GM19328 (cell line): Measurements from ENCODE around the gene GUCA1A.
"Not testable (repeated sequence)": the region's sequence is repeated elsewhere in the genome, so short reads cannot be mapped to it uniquely, and the experiment has no call there.

Experiments used
- ATAC-seq: cut with Tn5 transposase; IDR thresholded peaks from one replicate; pipeline ENCODE4 v1.9.1; 2021; ENCODE audit warnings: mild to moderate bottlenecking, moderate library complexity; ENCODE audit not compliant: unreplicated experiment

Gene GUCA1A

DNA sequence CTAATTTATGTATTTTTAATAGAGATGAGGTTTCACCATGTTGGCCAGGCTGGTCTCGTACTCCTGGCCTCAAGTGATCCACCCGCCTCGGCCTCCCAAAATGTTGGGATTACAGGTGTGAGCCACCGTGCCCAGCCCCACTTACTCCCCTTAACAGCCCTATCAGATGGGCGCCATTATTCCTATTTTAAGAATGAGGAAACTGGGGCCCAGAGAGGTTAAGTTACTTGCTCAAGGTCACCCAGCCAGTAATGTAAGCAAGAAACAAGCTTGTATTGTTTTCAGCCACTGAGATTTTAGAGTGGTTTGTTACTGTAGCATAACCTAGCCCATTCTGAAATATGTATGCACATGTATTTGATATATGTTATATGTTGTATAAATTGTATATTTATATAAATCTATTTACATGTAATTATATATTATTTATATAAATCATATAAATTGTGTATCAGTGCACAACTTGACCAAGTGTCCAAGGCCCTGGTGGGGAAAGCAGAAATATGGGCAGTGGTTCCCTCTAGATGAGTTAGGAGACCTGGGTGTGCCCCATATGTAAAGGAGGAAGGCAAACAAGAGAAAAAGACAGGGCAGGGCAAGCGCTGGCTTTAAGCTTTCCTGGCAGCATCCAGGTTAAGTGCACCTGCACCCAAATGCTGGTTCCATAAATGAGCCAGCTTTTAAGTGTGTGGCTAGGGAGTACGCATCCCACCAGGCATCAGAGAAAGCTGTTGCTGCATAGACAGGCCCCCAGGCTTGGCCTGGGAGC lies 1.2 kb upstream of the GUCA1A start:
- no peak for ATAC-seq

DNA sequence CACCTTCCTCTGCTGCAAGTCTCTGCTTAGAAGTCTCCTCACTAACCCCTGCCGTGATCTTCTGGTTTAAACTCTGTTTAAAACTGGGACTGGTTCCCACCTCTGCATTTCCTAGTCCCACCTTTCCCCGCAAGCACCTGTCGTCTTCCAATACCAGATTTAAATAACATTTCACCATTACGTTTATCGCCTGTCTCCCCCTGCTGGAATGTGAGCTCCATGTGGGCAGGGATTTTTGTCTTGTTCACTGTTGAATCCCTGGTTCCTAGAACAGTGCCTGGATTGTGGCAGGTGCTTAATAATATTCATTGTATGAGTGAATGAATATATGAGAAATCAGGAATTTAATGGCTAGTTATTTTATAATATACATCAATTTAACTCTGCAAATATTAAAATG lies 2.7 kb downstream of the GUCA1A start:
- no peak for ATAC-seq

DNA sequence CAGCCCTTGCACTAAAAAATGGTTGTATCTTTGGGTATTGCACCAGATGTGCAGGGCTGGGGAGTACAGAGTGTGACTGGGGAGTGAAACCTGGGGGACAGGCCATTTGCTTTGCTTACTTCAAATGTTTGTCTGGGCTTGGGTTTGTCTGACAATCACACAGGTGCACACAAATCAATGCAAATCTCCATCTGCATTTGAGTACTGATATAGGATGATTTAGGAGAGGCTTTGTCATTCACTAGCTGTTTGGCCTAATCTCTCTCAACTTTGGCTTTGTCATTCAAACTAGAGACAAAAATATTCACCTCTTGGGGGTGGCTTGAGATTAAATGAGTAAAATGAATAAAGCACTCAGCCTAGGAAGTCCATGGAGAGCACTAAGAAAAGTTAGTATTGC lies 3.8 kb downstream of the GUCA1A start:
- ATAC-seq: no peak

DNA sequence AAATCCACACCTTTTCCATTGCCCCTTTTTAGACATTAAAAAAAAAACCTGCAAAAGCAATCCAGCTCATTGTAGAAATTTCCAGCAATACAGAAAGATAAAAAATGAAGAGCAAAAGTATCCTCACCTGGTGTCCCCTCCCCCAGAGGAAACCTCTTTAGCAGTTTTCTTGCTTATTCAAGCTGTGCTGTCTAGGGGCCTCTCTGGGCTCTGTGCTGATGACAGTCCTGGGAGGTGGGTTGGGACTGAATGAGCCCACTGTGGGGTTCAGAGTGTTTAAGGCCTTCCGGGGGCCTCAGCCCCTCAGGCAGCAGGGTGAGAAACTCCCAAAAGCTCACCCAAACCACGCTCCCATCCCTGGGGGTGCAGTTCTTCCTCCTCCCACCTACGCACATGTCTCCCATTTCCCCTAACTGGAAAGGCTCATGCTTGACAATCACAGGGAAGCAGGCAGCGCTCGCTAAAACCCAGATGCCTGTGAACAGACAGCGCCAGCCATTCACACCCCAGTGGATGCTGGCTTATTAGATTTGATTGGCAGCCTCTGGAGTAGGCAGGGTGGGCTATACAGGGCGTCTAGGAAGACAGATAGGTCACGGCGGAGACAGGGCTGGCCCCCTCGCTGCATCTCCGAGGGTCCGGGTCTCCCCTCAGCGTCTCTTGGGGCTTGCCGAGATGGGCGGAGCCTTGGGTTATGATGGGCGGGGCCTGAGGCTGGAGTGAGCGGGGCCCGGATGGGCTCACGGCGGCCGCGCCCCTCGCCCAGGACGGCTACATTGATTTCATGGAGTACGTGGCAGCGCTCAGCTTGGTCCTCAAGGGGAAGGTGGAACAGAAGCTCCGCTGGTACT lies 4.6 kb downstream of the GUCA1A start:
- ATAC-seq: no peak

DNA sequence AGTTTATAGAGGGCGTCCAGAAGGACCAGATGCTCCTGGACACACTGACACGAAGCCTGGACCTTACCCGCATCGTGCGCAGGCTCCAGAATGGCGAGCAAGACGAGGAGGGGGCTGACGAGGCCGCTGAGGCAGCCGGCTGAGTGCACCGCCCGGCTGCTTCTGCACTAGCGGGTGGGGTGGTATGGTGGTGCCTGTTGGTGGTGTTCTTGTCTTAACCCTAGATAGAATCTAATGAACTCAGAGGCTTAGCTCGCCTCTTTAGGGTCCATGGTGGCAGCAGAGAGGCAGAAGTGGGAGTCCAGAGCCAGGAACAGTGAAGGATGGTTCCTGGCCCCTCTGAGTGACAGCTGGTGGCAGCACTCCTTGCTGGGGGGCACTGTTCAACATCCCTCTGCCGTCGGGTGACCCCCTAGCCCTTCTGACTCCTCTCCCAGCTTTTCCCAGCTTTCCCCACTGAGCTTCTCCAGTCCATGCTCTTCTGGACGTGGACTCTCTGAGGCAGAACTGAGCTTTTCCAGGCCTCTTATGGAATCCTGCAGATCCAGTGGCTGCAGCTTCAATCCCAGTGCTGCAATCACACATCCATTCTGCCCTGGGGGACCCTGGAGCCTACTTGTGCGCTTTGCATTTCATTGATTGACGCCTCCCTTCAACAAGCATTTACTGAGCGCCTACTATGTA lies 6.2 kb downstream of the GUCA1A start:
- ATAC-seq: no peak

DNA sequence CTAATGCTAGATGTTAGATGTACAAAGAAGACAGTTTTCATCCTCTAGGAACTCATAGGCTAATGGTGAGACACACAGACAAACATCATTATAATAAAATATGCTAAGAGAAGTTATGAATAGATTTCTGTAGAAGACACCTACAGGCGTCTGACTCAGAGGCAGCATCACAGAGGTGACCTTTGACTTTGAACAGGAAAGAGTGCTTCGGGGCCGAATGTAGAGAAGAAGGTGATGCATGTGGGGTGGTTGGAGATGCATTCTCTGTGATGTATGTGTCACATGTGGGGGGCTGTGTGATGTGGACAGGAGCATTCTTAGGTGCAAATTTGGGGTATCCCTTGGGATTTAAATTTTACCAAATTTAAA lies 6.8 kb downstream of the GUCA1A start:
- ATAC-seq: no peak

DNA sequence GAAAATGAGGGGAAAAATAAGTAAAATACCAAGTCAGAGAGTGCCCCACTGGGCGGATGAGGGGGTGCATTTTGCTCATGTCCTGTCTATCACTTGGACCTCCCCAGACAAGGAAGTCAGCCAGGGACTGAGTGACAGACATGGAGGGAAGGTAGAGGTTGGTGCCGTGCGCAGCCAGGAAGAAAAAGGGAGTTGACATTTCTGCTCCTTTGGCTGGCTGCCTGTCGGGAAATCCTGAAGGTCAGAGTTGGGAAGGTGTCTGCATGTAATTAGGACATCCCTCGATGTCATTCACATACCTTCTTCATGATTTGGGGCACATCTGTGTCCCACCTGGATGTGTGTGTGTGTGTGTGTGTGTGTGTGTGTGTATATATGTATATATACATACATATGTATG lies 8.9 kb downstream of the GUCA1A start:
- no peak for ATAC-seq

DNA sequence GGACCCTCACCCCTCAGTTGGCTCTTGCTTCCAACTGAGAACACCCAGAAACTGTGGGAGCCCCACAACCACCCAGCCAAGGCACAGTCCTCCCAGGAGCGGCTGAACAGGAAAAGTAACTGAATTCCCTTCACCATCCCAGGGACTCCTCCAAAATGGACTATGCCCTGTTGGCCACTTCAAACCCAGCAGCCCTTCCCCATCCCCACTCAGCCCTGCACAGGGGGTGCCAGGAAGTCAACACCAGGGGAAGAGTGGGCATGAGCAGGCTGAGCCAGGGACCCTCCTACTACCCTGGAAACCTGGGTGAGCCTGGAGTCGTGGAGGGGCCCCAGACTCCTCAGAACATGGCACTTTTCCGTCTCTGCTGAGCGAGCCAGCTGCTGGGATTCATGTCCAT lies 11.3 kb downstream of the GUCA1A start:
- ATAC-seq: no peak

DNA sequence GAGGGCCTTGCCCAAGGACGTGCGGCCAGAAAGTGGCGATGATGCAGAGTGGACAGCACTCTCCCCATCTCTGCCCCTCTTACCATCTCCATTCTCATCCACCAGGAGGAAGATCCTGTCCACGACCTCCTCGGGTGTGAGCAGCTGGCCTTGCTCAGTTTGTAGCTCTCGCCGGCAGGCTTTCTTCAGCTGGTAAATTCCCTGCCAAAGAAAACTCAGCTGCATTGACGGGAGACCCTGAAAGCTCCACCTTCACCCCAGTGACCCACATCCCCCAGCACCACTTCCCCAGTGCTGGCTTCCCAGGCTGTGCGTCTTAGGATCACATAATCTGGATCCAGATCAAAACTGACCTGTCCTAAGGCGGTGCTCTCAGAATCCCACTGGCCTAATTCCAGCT lies 12.4 kb downstream of the GUCA1A start:
- no peak for ATAC-seq

DNA sequence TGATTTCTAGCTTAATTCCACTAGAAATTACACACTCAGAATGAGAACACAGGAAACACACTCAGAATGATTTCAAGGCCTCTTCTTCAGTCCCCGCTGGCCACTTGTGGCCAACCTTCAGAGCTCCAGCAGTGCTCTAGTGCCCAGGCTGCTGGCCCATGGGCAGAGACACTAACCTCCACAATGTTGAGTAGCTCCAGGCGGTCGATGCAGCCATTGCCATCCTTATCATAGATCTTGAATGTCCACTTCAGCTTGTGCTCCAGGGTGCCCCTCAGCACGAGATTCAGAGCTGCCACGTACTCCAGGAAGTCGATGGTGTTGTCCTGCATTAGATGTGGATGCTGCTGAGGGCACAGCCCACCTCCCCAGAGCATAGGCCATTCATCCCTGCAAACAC lies 15.2 kb downstream of the GUCA1A start:
- no peak for ATAC-seq

DNA sequence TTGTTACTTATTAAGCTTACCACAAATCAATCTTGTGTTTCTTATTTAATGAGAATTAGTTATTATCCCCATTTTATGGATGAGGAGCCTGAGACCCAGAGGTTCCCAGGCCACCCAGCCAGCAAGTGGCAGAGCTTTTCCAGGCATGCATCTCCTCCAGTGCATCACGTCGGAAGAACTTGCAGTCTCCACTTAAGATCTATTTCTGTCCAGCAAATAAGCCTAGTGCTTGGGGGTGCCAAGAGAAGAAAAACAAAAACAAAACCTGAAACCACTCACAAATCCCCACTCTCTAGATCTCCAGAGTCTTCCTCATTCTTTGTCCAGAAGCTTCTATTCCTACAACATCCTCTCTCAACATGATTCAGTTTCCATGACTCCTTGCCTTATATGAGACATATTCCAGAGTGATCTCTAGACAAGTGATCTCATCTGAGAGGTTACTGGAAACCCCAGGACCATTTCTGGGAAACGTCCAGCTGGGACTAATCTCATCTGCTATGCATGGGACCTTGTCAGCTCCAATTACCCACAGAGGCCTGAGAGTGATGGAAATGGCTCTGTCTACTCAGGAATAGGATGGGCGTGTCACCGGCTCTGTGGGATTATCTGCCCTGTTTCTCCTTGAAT lies 17.5 kb downstream of the GUCA1A start:
- no peak for ATAC-seq

DNA sequence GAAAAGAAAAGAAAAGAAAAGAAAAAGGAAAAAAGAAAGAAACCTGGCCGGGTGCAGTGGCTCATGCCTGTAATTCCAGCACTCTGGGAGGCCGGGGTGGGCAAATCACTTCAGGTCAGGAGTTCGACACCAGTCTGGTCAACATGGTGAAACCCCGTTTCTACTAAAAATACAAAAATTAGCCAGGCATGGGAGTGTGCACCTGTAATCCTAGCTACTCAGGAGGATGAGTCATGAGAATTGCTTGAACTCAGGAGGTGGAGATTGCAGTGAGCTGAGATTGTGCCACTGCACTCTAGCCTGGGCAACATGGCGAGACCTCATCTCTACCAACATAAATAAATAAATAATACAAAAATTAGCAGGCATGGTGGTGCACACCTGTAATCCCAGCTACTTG lies 19.2 kb downstream of the GUCA1A start:
- ATAC-seq: not testable (repeated sequence)

DNA sequence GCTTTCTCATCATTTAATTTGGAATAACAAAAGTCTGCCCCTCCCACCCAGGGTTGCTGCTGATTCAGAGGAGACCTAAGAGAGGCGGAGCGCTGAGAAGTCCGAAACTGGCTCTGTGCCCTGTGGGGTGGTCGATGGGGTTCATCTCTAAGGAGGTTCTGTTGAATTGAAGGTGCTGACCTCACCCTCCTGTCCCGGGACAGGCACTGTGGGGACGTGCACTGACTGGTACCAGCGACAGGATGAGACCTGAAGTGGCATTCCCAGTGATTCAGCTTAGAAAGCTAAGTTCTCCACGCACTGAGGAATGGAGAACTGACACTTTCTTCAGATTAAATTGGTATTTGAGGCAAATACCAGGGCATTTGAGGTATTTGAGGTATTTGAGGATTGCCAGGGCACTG lies 20.3 kb downstream of the GUCA1A start:
- ATAC-seq: no peak

DNA sequence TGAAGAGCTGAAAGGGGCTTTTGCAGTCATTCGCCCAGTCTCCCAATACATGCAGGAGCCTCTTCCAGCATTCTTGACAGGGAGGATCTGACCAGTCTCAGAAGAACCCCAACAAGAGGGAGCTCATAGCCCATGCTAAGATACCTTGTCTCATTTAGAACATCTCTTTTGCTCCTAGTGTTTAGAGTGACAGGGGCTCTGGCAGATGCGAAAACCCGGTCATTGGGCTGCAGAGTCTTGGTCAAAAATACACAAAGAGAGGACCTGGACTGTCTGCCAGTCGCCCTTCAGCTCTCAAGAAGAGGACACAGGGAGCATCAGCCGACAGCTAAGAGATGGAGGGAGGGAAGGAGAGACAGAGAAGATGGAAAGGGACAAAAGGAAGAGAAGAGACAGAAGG lies 20.9 kb downstream of the GUCA1A start:
- ATAC-seq: no peak

DNA sequence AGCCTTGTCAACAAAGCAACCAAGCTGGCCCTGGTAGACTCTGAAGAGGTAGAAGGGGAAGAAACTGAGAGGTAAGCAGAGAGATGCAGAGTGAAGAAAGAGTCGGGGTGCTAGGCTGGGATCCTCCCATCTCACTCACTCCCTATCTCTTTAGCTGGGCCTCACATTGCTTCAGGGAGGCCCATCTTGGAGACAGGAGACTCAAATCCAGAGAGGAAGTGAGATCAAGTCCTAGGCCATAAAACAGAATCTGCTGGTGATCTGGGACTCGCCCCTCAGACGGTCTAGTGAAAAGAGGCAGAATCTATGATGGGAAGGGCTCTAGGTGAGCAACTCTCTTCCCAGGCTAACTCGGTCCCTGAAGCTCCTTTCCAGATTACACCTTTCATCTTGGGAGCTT lies 22.3 kb downstream of the GUCA1A start:
- ATAC-seq: no peak

DNA sequence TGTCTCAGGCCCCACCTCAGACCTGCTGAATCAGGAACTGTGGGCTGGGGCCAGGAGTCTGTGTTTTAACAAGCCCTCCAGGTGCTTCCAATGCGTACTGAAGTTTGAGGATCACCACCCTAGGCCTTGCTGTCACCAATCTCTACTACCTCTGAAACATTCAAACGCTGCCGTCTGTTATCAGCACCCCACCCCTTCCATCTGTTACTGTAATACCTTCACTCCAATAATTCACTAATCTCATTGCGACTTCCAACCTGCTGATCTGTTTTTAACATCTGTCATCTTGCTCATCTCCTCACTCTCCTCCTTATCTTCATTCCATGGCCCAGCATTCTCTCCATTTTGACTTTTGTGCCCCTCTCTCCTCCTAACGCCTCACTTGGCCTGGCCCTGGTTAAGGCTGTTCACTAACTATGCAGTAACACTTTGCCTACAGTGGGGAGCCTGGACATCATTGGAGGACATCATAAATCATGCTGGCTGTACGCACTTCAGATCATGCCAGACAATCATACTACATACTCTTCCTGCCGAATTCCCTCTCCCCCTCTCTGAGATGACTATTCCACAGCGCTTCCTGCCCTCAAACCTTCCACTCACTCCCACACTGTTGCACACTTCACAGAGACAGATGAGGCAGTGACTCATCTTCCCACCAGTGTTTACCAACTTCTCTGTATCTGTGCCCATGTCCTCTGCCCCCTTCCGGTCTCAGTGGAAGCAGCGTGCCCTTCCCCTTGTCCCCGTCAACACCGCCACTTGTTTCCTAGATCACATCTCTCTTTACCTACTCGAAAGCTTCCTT lies 24.6 kb downstream of the GUCA1A start:
- ATAC-seq: no peak

DNA sequence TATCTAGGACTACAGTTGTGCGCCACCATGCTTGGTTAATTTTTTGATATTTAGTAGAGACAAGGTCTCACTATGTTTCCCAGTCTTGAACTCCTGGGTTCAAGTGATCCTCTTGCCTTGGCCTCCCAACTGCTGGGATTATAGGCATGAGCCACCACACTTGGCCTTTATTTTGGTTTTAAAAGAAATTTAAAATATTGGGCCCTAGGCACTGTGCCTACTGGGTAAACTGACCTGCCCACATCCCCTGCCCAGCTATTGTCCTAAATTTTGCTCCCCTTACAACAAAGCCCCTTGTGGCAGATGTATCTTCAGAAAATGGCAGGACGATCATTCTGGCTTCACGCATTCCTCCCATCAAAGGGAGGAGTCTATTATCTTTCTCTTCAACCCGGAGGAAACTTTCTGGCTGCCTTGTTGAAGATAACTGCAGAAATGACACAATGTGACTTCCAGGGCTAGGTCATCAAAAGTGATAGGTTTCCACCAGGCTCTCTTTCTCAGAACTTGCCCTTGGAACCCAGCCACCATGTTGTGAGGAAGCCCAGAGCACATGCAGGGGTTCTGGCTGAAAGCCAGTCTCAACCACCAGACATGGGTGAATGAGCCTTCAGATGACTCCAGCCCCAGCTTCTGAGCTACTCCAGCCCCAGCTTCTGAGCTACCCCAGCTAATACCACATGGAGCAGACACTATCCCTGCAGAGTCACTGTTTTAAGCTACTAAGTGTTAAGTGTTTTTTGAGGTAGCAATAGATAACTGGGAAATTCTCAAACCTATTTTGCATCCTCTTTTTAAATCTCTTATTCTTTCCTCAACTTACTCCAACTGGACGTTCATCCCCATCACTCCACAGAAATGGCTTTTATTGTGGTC lies 26.2 kb downstream of the GUCA1A start:
- no peak for ATAC-seq

DNA sequence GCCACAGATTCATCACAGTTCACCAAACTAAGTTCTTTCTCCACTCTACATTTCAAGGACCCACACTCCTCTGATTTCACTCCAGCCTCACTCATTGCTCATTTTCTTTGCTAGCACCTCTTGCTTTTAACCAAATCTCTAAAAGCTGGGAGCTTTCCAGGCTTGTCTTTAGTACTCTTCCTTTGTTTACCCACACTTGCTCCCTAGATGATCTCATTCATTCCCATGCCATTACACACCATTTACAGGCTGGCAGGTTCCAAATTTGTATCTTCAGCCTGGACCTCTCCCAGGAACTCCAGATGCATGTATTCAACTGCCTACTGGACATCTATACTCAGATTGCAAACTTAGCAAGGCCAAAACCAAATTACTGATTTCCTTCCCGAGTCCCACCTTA lies 26.9 kb downstream of the GUCA1A start:
- no peak for ATAC-seq

DNA sequence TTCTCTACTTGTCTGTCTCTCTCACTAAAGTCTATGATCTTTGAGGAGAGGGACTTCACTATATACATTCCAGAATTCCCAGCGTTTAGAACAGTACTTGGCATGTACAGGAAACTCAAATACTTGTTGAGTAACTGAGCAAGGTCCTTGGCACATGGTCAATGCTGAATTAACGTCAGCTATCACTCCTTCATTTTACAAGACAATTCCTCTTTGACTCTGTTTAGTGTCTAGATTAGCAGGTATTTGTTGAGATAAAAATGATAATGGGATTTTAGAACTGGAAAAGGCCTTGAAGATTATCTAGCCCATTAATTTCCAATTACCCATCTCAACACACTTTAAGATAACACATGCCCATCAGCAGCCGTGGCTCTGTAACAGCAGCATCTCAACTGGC lies 28.2 kb downstream of the GUCA1A start:
- no peak for ATAC-seq
